Hematopoietic multipotent progenitor cell treated with erythropoietin and hydrocortisone succinate and interleukin-3 and kit ligand, for 4 days (in vitro differentiated cells): ENCODE data around the gene AJM1.
"Not testable (repeated sequence)": the region's sequence is repeated elsewhere in the genome, so short reads cannot be mapped to it uniquely, and the experiment has no call there.

ENCODE experiments used
- DNase-seq: peaks from one replicate; pipeline ENCODE4 v3.0.0-alpha.2; 2015

The AJM1 gene

GRCh38 chr9:136881691-136882108 lies 39.4 kb downstream of the AJM1 start:
- DNase-seq: peak; percentile 58

- peak; percentile 71 for DNase-seq
Measured at GRCh38 chr9:136882109-136882946, 40.0 kb downstream of the AJM1 start.

- not testable (repeated sequence) for DNase-seq
Measured at GRCh38 chr9:136882947-136883283, 40.6 kb downstream of the AJM1 start.

GRCh38 chr9:136883670-136884069 lies 41.4 kb downstream of the AJM1 start:
- not testable (repeated sequence) for DNase-seq

- peak; percentile 99 for DNase-seq
Measured at GRCh38 chr9:136885950-136886578, 43.8 kb downstream of the AJM1 start, which contains the start of gene TRAF2. TSS of gene TRAF2 (plus strand) at chr9:136886516. CDS start at chr9:136898741, 12,225 bp downstream.

GRCh38 chr9:136886610-136887597 lies 44.6 kb downstream of the AJM1 start:
- peak; percentile 44 for DNase-seq

GRCh38 chr9:136888454-136888853 lies 46.2 kb downstream of the AJM1 start:
- DNase-seq: no peak

- DNase-seq: no peak
Measured at GRCh38 chr9:136889858-136890257, 47.6 kb downstream of the AJM1 start.

- no peak for DNase-seq
Measured at GRCh38 chr9:136890661-136891060, 48.4 kb downstream of the AJM1 start.
